H1 (cell line): Measurements from ENCODE around the gene FOXP4. TPM values are rescaled to one million over a fixed set of nuclear protein-coding genes. Genes with fewer than 3 reads are reported as not detected.
A peak's percentile ranks its signal among the peaks of the same experiment; 100 is the strongest.

Source experiments
- CTCF ChIA-PET: fragments of 300-600 bp; sonication (Branson Sonifier 250); formaldehyde crosslinking; loops from one replicate; lab custom pipeline; 2021; ENCODE audit not compliant: partially characterized antibody; lab: Charles Lee
- POLR2A ChIA-PET: fragments of 300-600 bp; sonication (Branson Sonifier 250); formaldehyde crosslinking; loops from one replicate; lab custom pipeline; 2021; ENCODE audit warnings: inconsistent platforms; ENCODE audit not compliant: partially characterized antibody; lab: Charles Lee
- DNase-seq, 2 experiments: peaks; one replicate each; pipeline versions ENCODE4 v3.0.0 to v3.0.0-alpha.2; 2010 to 2022; ENCODE audit warnings: low spot score in 2 of 2, low read depth in 1 of 2, mixed read lengths in 1 of 2
- FAIRE-seq: peaks from 2 replicates; lab custom pipeline; 2011; peaks lifted over from hg19 to GRCh38; lab: Jason Lieb, UNC
- H2AFZ ChIP-seq: 2 replicates; pipeline ENCODE4 v1.8.1; 2012; ENCODE audit warnings: low read length, inconsistent platforms
- H2AK5ac ChIP-seq: 2 replicates; pipeline ENCODE4 v1.6.1; 2013; ENCODE audit warnings: low read depth, low read length
- H2BK120ac ChIP-seq: replicated peaks from 2 replicates; pipeline ENCODE3; 2013; ENCODE audit warnings: low read depth, low read length, inconsistent platforms
- H2BK12ac ChIP-seq: 2 replicates; pipeline ENCODE4 v1.6.1; 2013; ENCODE audit warnings: low read depth, low read length
- H2BK15ac ChIP-seq: 2 replicates; pipeline ENCODE4 v1.6.1; 2013; ENCODE audit warnings: low read length
- H2BK20ac ChIP-seq: 2 replicates; pipeline ENCODE4 v1.6.1; 2013; ENCODE audit warnings: low read length
- H2BK5ac ChIP-seq: 2 replicates; pipeline ENCODE4 v1.6.1; 2013; ENCODE audit warnings: low read depth, low read length
- H3K14ac ChIP-seq: 2 replicates; pipeline ENCODE4 v1.6.1; 2013; ENCODE audit warnings: inconsistent platforms; ENCODE audit not compliant: insufficient read length
- H3K18ac ChIP-seq: 2 replicates; pipeline ENCODE4 v1.6.1; 2013; ENCODE audit warnings: low read length; ENCODE audit errors: extremely low read depth
- H3K23ac ChIP-seq: 2 replicates; pipeline ENCODE4 v1.6.1; 2013; ENCODE audit warnings: inconsistent platforms; ENCODE audit not compliant: insufficient read length
- H3K23me2 ChIP-seq: 2 replicates; pipeline ENCODE4 v1.6.1; 2013; ENCODE audit warnings: low read depth, low read length
- H3K27ac ChIP-seq: 2 replicates; pipeline ENCODE4 v1.6.1; 2011; ENCODE audit warnings: low read depth, low read length, inconsistent platforms
- H3K27me3 ChIP-seq, 4 experiments: replicated peaks in 1 of 4; 1 replicate in 1 of 4; 2 replicates in 3 of 4; pipeline versions ENCODE4 v1.6.1 to v1.8.1; 2011 to 2013; ENCODE audit warnings: low read length in 3 of 4, mild to moderate bottlenecking in 3 of 4, inconsistent platforms in 2 of 4, mixed read lengths in 2 of 4, moderate library complexity in 1 of 4; ENCODE audit not compliant: control insufficient read depth in 3 of 4, insufficient read depth in 3 of 4; ENCODE audit errors: extremely low read depth in 1 of 4
- H3K36me3 ChIP-seq, 4 experiments: 2 replicates each; pipeline versions ENCODE4 v1.6.1 to v1.8.1; 2011 to 2013; ENCODE audit warnings: mild to moderate bottlenecking in 4 of 4, low read length in 3 of 4, moderate library complexity in 2 of 4, control low read depth in 1 of 4, inconsistent platforms in 1 of 4; ENCODE audit not compliant: insufficient read depth in 4 of 4, control insufficient read depth in 2 of 4
- H3K4ac ChIP-seq: replicated peaks from 2 replicates; pipeline ENCODE3; 2013; ENCODE audit warnings: low read length, low read depth, mixed read lengths, inconsistent platforms; ENCODE audit not compliant: insufficient read length
- H3K4me1 ChIP-seq, 4 experiments: replicated peaks in 1 of 4; 1 replicate in 1 of 4; 2 replicates in 3 of 4; pipeline versions ENCODE4 v1.6.1 to v1.8.1; 2011 to 2013; ENCODE audit warnings: low read length in 3 of 4, inconsistent platforms in 2 of 4, mixed read lengths in 1 of 4; ENCODE audit not compliant: insufficient read depth in 4 of 4, control insufficient read depth in 3 of 4
- H3K4me2 ChIP-seq, 2 experiments: 2 replicates each; pipeline versions ENCODE4 v1.6.1 to v1.8.1; 2011 to 2013; ENCODE audit warnings: low read depth in 2 of 2, low read length in 2 of 2, control low read depth in 1 of 2, inconsistent platforms in 1 of 2, mild to moderate bottlenecking in 1 of 2; ENCODE audit not compliant: insufficient read depth in 1 of 2
- H3K4me3 ChIP-seq, 4 experiments: fragments of 200-600, 300-600 bp in 1 of 4; sonication (generic), shearing (Covaris generic), sonication (Bioruptor Twin) in 1 of 4; 2 replicates each; pipeline versions ENCODE4 v1.5.1 to v1.8.1; 2011 to 2016; ENCODE audit warnings: low read length in 4 of 4, low read depth in 3 of 4, control low read depth in 2 of 4, inconsistent platforms in 2 of 4, mild to moderate bottlenecking in 2 of 4, mixed read lengths in 1 of 4, moderate library complexity in 1 of 4; ENCODE audit not compliant: insufficient read depth in 2 of 4; ENCODE audit errors: extremely low read depth in 1 of 4
- H3K56ac ChIP-seq: replicated peaks from 2 replicates; pipeline ENCODE3; 2013; ENCODE audit warnings: low read depth, mild to moderate bottlenecking, mixed read lengths, low read length, inconsistent platforms; ENCODE audit not compliant: insufficient read length
- H3K79me1 ChIP-seq: 2 replicates; pipeline ENCODE4 v1.6.1; 2013; ENCODE audit warnings: low read depth, low read length, control low read depth
- H3K79me2 ChIP-seq, 2 experiments: 2 replicates each; pipeline versions ENCODE4 v1.6.1 to v1.8.1; 2012 to 2013; ENCODE audit warnings: low read length in 2 of 2, mild to moderate bottlenecking in 2 of 2, inconsistent platforms in 1 of 2; ENCODE audit not compliant: insufficient read depth in 2 of 2, control insufficient read depth in 1 of 2
- H3K9ac ChIP-seq, 4 experiments: replicated peaks in 1 of 4; 1 replicate in 1 of 4; 2 replicates in 3 of 4; pipeline versions ENCODE4 v1.6.1 to v1.8.1; 2011 to 2013; ENCODE audit warnings: low read depth in 3 of 4, low read length in 3 of 4, control low read depth in 2 of 4, mild to moderate bottlenecking in 2 of 4, moderate library complexity in 2 of 4, inconsistent platforms in 1 of 4; ENCODE audit errors: extremely low read depth in 1 of 4
- H3K9me3 ChIP-seq, 2 experiments: 2 replicates each; pipeline versions ENCODE4 v1.6.1 to v1.8.1; 2012 to 2013; ENCODE audit warnings: mild to moderate bottlenecking in 2 of 2, moderate library complexity in 2 of 2, control low read depth in 1 of 2, inconsistent platforms in 1 of 2, low read depth in 1 of 2, low read length in 1 of 2, mixed read lengths in 1 of 2; ENCODE audit not compliant: insufficient read depth in 2 of 2
- H4K20me1 ChIP-seq, 2 experiments: replicated peaks in 1 of 2; 2 replicates each; pipeline versions ENCODE3 to v1.8.1; 2011 to 2013; ENCODE audit warnings: inconsistent platforms in 2 of 2, low read length in 2 of 2, mild to moderate bottlenecking in 1 of 2; ENCODE audit not compliant: insufficient read depth in 2 of 2, control insufficient read depth in 1 of 2
- H4K5ac ChIP-seq: 2 replicates; pipeline ENCODE4 v1.6.1; 2013; ENCODE audit warnings: low read length, low read depth, mixed read lengths, inconsistent platforms; ENCODE audit not compliant: insufficient read length
- H4K8ac ChIP-seq: 2 replicates; pipeline ENCODE4 v1.8.0; 2013; ENCODE audit warnings: mild to moderate bottlenecking, moderate library complexity, low read length, inconsistent platforms; ENCODE audit not compliant: insufficient read depth; ENCODE audit errors: extremely low read depth
- H4K91ac ChIP-seq: replicated peaks from 2 replicates; pipeline ENCODE3; 2013; ENCODE audit warnings: low read length, mixed read lengths, inconsistent platforms; ENCODE audit not compliant: insufficient read length
- ATF3 ChIP-seq: IDR thresholded peaks from 2 replicates; pipeline ENCODE4 v1.6.1; 2011; ENCODE audit warnings: low read depth, mild to moderate bottlenecking, low read length; ENCODE audit not compliant: insufficient read depth
- CEBPB ChIP-seq: IDR thresholded peaks from 2 replicates; pipeline ENCODE4 v1.6.1; 2012; ENCODE audit warnings: low read depth, low read length
- CHD1 ChIP-seq: IDR thresholded peaks from 2 replicates; pipeline ENCODE4 v1.6.1; 2012; ENCODE audit warnings: low read depth, low read length, improper control_type of control experiment
- EGR1 ChIP-seq: IDR thresholded peaks from 2 replicates; pipeline ENCODE4 v1.6.1; 2011; ENCODE audit warnings: low read depth, low read length, borderline replicate concordance
- GTF2F1 ChIP-seq: IDR thresholded peaks from 2 replicates; pipeline ENCODE4 v1.6.1; 2012; ENCODE audit warnings: low read depth, low read length, improper control_type of control experiment, borderline replicate concordance
- JUN ChIP-seq: IDR thresholded peaks from 2 replicates; pipeline ENCODE4 v1.6.1; 2011; ENCODE audit warnings: low read depth, mild to moderate bottlenecking, improper control_type of control experiment, low read length
- RFX5 ChIP-seq: IDR thresholded peaks from 2 replicates; pipeline ENCODE4 v1.6.1; 2011; ENCODE audit warnings: low read depth, low read length, improper control_type of control experiment, borderline replicate concordance
- RXRA ChIP-seq: IDR thresholded peaks from 2 replicates; pipeline ENCODE4 v1.6.1; 2011; ENCODE audit warnings: low read depth, mild to moderate bottlenecking, low read length, moderate library complexity; ENCODE audit not compliant: insufficient read depth
- ZNF274 ChIP-seq: IDR thresholded peaks from 2 replicates; pipeline ENCODE4 v1.7.0; 2012; ENCODE audit warnings: low read length, borderline replicate concordance; ENCODE audit errors: extremely low read depth
- WGBS, 2 experiments: shearing (Covaris generic) in 1 of 2; methylation state at CpG; one replicate each; pipeline versions ENCODE4 v1.1.6 to v1.1.7; 2013 to 2015; ENCODE audit warnings: low lambda C conversion rate in 2 of 2, mixed read lengths in 2 of 2, inconsistent platforms in 1 of 2, low coverage in 1 of 2, missing lambda C conversion rate in 1 of 2; ENCODE audit not compliant: insufficient replicate concordance in 2 of 2, insufficient coverage in 1 of 2, insufficient read length in 1 of 2; ENCODE audit errors: extremely low coverage in 1 of 2, missing lambda C conversion rate in 1 of 2; 5-methylcytosine and 5-hydroxymethylcytosine counted together
- polyA plus RNA-seq, 7 experiments: library from polyadenylated mRNA; depleted of rRNA in 3 of 7; stranded (reverse) in 5 of 7; unstranded in 2 of 7; fragments of >200 nt in 5 of 7; fragments of 200-250 nt in 2 of 7; gene quantifications; 1 replicate in 5 of 7; 2 replicates in 1 of 7; 4 replicates in 1 of 7; pipeline versions ENCODE4 v1.2.1 to v1.2.3, GENCODE V29; 2011 to 2013; ENCODE audit warnings: missing spikeins in 2 of 7, mixed read lengths in 2 of 7
- total RNA-seq: library from RNA; stranded (reverse); fragmentation: NEBNext Ultra II Directional; extraction: Animal tissue kit (Norgen Biotek cat#: 25700); gene quantifications from 2 replicates; pipeline ENCODE4 v1.2.1, GENCODE V29; 2021
- TF ChIP-seq, protein P1 (sequence below): IDR thresholded peaks from 2 replicates; pipeline ENCODE4 v1.6.1; 2012; ENCODE audit warnings: inconsistent platforms

FOXP4 gene
- total and polyA plus RNA-seq, 2 of the 8 experiments (the other 6 are each of a cell fraction or from before 2014, with no cell fraction given): 4.8 to 13.3 TPM

DNA sequence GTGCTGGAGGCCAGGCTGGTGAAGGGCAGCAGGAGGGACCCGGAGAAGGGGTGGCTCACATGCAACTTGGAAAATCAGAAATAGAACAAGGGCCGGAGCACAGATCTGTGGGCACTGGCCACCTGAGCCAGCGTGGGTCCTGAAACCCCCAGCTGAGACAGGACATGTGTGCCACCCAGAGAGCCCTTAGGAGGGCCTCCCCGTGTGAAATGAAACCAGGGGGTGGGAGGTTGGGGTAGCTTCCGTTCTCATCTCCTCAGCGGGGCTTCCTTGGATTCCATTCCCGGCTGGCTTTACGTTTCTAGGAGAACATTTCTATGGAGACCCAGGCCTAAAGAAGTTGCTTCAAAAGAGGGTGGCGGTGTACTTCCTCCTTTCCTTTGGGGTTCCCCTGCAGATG lies 5.7 kb downstream of the FOXP4 start:
- no peak overlapping the region for H3K4me3 ChIP-seq
- peak overlapping the region in 1 of 2 experiments; percentile 48; a peak in 2 of 4 replicates for H3K4me2 ChIP-seq
- H3K79me1 ChIP-seq: peaks cover 13% of the 10 kb centered on the region
- POLR2A ChIA-PET: interaction anchor here (1.4 to 1.9 kb wide), 4 partner anchors 11 to 125 kb away, joined by 3 to 7 read pairs (median 4); no protein-coding TSS in a partner anchor
- DNase-seq (no peak), FAIRE-seq (no peak)
- H3K27ac ChIP-seq: no peak overlapping the region
- H3K4me1 ChIP-seq: peaks cover 45 to 70% (median 50%) of the 10 kb centered on the region in 4 experiments
- peak overlapping the region; percentile 90; the same call in 1 of the 2 replicates for H2BK12ac ChIP-seq
- H3K27me3 ChIP-seq: peaks cover 20 to 78% (median 75%) of the 10 kb centered on the region in 4 experiments
- no peak overlapping the region for H3K9ac ChIP-seq
- no peak overlapping the region; the same call in 1 of the 2 replicates for H2BK5ac ChIP-seq
- H3K4ac ChIP-seq: peak overlapping the region; percentile 46
- CTCF ChIA-PET: interaction anchor here (0.6 to 8.4 kb wide), 19 partner anchors 17 to 857 kb away, joined by 3 to 56 read pairs (median 5); no protein-coding TSS in a partner anchor
- H3K14ac ChIP-seq: no peak overlapping the region
- 0 out of 2 replicates have a peak overlapping the region, but pooled peaks have one; percentile 55 for H2BK20ac ChIP-seq
- peaks cover 13% of the 10 kb centered on the region; the same call in 1 of the 2 replicates for H3K23me2 ChIP-seq
- 67% methylated on average over 9 of the region's 9 CpGs; no CpG with 5 or more reads in 1 of the 2 experiments for WGBS, 2 experiments
- no peak overlapping the region for H2BK120ac ChIP-seq
- H2AFZ ChIP-seq: no peak overlapping the region
- peaks cover 0 to 47% of the 10 kb centered on the region in 2 experiments; a peak in 2 of 4 replicates for H3K79me2 ChIP-seq
- no peaks in the 10 kb centered on the region for H3K36me3 ChIP-seq
- no peak overlapping the region for H3K23ac ChIP-seq
- H2BK15ac ChIP-seq: peak overlapping the region; percentile 81; the same call in 1 of the 2 replicates
- H4K8ac ChIP-seq: no peak overlapping the region; the same call in 1 of the 2 replicates
- no peak overlapping the region for H4K5ac ChIP-seq
- H3K18ac ChIP-seq: peak overlapping the region; percentile 53
- peaks cover 12 to 45% of the 10 kb centered on the region in 2 experiments for H4K20me1 ChIP-seq
- no peak overlapping the region for H3K56ac ChIP-seq
- H4K91ac ChIP-seq: no peak overlapping the region
- H3K9me3 ChIP-seq: no peaks in the 10 kb centered on the region
- H2AK5ac ChIP-seq: peak overlapping the region; percentile 11; the same call in 1 of the 2 replicates
- TF ChIP-seq JUN (no peak), EGR1 (no peak), RXRA (no peak), RFX5 (no peak), ATF3 (no peak), GTF2F1 (no peak), CHD1 (no peak), CEBPB (no peak), ZNF274 (no peak)
- TF ChIP-seq, protein P1, sequence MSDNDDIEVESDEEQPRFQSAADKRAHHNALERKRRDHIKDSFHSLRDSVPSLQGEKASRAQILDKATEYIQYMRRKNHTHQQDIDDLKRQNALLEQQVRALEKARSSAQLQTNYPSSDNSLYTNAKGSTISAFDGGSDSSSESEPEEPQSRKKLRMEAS: no peak
